ENCODE data around the gene CXCL17.
"Not testable (repeated sequence)": the region's sequence is repeated elsewhere in the genome, so short reads cannot be mapped to it uniquely, and the experiment has no call there.

The CXCL17 gene, protein sequence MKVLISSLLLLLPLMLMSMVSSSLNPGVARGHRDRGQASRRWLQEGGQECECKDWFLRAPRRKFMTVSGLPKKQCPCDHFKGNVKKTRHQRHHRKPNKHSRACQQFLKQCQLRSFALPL

DNA sequence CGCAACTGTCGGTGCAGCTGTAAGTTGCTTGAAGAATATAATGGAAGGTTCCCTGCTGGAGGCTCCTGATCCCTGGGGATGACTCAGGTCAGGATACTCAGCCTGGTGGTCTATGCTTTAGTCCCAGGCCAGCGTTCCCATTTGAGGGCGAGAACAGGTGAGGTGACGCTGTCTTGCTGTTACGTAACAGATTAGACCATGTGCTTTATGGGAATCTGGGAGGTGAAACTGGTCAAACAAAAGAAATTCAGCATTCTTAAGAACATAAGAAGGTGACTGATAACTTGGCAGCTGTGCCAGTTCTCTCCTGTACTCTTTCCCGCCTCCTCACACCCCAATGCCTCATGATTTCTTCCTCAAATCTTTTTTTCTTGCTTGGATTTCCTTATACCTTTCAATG lies at the start of gene CXCL17:
Gene CXCL17 (minus strand): TSS at position 114 of the 400 bp plus-strand sequence. CDS start 114 bp downstream, outside the sequence.
- DNase-seq = no peak

DNA sequence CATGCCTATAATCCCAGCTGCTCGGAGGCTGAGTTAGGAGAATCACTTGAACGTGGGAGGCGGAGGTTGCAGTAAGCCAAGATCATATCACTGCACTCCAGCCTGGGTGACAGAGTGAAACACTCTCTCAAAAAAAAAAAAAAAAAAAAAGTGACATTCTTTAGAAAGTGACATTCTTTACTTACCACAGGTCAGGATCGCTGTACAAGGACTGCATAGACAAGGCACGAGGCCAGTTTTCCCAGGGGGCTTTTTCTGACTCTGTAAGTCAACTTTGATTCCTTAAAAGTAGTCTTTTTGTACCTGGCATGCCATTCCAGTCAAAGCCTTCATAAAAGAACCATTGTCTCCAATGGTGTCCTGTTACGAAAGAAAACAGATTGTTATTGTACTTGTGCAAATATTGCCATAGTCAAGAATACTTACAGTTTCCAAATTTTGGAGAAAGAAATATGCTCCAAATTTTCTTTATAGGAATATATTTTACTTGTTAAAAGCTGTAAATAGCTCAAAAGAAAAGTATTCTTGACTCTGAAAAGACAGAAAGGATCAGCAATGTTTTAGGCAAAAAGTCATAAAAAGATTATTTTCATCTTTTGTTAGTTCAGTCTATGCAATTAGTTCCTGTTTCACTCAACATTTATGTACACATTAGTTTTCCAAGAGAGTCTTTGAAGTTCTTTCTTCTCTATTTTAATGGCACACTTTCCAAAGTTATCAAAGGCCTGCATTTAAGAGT lies 46.2 kb upstream of the CXCL17 start:
- DNase-seq = no peak

DNA sequence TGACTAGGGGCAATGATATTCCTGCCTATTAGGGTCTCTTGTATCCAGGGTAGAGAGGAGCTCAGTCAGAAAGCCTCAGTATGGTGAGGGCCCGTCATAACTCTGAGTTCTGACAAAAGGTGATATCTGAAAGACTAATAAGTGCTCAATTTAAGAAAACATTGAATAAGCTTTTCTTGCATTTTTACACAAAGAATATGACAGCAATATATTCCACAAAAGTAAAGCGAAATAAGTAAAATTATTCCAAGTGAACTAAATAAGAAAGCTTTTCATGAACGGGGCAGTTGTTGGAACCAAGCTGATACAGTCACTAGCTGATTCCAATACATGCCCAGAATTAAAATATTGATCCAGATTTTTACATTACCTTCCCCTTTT lies 45.0 kb upstream of the CXCL17 start:
- no peak for DNase-seq

DNA sequence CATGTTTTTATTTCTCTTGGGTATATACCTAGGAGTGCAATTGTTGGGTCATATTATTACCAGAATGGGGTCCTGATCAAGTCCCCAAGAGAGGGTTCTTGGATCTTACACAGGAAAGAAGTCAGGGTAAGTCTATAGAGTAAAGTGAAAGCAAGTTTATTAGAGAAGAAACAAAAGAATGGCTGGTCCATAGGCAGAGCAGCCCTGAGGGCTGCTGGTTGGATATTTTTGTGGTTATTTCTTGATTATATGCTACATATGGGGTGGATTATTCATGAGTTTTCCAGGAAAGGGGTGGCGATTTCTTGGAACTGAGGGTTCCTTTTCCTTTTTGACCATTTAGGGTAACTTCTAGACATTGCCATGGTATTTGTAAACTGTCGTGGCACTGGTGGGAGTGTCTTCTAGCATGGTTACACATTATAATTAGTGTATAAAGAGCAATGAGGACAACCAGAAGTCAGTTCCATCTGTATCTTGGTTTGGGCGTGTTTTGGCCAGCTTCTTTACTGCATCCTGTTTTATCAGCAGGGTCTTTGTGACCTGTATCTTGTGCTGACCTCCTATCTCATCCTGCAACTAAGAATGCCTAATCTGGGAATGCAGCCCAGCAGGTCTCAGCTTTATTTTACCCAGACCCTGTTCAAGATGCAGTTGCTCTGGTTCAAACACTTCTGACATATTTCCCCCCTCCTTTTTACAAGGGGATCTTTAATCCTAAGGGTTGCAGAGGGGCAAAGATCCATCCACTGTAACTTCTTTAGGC lies 44.5 kb upstream of the CXCL17 start:
- no peak for DNase-seq

DNA sequence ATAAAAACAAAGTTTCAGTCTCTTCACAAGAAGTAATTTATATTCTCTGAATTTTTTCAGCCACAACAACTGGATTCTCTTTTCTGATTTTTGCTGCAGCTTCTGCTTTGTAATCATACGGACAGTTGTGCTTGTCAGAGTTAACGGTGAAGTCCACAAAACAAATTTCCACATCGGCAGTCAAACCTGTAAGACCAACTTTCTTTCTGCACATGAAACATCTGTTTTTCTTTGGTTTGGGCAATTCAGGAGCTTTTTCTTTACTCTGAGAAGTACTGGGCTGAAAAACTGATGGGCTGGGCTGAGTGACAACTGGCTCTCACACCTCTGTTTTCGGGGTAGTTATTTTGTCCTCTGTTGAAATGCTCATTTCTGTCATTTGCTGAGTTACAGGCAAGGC lies 42.3 kb upstream of the CXCL17 start:
- not testable (repeated sequence) for DNase-seq

DNA sequence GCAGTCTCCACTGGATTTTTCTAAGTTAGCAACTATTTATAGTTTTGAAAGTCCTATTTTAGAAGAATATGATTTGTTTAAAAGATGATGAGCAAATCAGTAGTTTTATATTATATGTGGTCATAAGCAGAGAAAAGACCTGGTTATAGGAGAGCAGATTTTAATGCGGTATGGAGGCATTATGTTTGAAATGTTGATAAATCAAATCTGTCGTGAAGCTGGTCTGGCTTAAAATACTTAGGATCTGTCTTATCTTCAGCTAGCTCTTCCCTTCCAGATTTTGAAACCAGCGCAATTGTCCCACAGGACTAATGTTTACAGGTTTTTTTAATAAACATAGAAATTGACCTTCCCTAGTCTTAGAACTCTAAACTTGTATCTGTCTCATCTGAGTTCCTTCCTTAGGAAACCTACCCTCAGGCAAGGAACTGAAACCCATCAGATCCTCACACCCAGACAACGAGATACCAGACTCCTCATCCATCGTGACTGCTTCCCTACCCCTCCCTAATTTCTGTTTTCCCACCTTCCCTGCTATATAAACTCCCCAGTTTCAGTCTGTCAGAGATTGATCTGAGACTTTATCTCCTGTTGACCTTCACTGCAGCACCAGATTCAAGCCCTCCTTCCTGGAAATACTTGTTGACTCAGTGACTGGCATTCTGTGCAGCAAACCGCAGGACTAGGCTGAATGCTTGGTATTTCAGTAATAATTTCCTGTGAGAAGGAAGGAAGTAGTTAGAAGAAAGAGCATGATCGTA lies 37.8 kb upstream of the CXCL17 start:
- peak; percentile 28 for DNase-seq

DNA sequence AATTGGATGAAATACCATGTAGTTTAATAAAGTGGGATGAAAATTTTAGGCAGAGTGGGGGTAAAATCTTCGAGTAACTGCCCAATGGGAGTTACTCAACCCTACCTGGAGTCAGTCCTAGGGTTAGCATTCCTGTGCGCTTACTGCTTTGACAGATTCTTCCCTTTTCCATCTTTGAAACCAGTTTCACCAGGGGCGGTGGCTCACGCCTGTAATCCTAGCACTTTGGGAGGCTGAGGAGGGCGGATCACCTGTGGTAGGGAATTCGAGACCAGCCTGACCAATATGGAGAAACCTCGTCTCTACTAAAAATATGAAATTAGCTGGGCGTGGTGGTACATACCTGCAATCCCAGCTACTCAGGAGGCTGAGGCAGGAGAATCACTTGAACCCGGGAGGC lies 37.0 kb upstream of the CXCL17 start:
- DNase-seq = no peak

DNA sequence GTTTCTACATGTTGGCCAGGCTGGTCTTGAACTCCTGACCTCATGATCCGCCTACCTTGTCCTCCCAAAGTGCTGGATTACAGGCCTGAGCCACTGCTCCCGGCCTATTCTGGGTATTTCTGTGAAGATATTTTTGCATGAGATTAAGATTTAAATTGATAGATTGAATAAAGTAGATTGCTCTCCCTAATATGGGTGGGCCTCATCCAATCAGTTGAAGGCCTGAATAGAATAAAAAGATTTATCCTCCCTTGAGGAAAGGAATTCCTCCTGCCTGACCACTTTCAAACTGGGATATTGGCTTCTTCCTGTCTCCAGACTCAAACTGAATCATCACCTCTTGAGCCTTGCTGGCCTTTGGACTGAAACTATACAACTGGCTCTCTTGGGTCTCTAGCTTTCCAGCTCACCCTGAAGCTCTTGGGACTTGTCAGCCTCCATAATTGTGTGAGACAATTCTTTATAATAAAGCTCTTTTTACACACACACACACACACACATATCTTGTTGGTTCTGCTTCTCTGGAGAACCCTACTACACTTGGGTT lies 36.1 kb upstream of the CXCL17 start:
- DNase-seq = no peak

DNA sequence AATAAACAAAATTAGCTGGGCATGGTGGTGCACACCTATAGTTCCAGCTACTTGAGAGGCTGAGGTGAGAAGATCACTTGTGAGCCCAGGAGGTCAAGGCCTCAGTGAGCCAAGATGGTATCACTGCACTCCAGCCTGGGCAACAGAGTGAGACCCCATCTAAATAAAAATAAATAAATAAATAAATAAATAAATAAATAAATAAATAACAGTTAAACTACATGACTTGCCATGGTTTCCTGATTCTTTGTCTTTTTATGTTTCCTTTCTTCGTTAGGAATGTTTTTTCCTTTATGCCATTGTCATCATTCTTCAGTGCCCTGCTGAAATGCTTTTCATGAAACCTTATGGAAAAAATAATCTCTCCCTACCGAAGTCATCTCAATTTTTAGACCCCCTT lies 35.2 kb upstream of the CXCL17 start:
- DNase-seq = no peak

DNA sequence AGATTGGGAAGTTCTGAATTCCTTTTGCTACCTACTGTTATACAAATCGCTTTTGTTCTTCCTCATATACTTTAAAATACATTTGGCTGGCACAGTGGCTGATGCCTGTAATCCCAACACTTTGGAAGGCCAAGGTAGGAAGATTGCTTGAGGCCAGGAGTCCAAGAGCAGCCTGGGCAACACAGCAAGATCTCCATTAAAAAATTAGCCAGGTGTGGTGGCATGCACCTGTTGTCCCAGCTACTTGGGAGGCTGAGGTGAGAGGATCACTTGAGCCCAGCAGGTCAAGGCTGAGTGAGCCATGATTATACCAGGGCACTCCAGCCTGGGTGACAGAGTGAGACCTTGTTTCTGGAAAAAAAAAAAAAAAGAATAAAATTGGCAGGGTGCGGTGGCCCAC lies 34.4 kb upstream of the CXCL17 start:
- no peak for DNase-seq

DNA sequence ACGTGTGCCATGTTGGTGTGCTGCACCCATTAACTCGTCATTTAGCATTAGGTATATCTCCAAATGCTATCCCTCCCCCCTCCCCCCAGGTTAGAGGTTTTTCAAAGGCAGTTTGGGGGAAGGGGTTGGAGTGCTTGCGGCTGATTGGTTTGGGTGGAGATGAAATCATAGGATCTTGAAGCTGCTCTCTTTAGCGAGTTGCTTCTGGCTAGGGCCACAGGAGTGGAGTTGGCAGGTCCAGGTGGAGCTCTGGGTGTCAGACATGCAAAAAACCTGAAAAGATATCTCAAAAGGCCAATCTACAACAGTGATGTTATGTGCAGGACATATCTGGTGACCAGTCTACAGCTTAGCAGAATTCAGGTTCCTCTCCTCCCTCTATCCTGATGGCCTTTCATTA lies 32.6 kb upstream of the CXCL17 start:
- DNase-seq = no peak

DNA sequence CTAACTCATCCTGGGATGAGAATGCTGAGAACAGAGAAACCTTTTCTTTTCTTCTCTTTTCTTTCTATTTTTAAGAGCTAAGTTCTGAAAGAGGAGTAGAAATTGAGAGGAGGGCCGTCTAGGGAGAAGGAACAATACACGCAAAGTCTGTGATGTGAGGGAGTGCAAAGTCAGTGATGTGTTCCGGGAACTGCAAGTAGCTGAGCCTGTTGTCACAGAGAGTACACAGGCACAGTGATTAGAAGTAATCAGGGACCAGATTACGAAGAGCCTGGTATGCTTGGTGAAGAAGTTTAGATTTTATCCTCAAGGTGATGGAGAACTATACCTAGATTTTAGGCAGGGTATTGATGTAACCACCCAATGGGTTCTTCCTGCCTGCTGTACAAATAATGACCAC lies 32.0 kb upstream of the CXCL17 start:
- no peak for DNase-seq

DNA sequence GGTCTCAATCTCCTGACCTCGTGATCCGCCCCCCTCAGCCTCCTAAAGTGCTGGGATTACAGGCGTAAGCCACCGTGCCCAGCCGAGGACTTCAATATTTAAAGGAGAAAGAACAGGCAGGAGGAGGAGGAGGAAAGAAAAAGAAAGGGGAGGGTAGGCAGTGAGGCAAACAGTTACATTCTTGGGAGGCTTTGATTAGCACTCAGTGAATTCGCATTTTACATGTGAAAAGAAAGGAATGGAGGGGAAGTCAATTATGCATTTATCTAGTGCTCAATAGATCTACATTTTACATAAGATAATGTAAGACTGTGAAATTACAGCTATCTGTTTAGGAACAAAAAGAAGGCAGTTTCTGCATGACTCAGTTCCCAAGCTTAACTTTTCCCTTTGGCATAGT lies 30.9 kb upstream of the CXCL17 start:
- DNase-seq = no peak

DNA sequence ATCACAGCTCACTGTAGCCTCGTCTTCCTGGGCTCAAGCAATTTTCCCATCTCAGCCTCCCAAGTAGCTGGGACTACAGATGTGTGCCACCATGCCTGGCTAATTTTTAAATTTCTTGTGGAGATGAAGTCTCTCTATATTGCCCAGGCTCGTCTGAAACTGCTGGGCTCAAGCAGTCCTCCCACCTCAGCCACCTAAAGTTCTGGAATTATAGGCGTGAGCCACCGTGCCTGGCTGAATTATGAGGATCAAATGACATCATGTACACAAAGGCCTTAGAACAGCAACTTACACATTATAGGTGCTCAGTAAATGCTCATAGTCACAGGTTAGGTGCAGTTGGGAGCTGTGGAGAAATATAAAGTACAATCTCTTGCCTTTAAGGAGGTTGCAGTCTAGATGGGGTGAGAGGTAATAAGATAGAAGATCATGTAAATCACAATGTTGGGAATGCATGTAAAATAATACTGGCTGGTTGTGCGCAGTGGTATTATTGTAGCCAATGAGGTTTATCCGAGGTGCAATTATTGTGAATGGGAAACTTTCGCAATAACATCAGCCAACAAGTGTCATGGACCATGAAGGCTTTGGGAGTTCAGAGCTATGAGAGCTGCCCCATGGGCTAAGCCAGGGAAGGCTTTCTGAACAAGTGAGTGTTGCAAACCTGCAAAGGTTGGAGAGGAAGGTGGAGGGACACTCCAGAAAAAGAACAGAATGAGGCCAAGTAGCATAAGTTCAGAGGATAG lies 29.8 kb upstream of the CXCL17 start:
- DNase-seq = no peak

DNA sequence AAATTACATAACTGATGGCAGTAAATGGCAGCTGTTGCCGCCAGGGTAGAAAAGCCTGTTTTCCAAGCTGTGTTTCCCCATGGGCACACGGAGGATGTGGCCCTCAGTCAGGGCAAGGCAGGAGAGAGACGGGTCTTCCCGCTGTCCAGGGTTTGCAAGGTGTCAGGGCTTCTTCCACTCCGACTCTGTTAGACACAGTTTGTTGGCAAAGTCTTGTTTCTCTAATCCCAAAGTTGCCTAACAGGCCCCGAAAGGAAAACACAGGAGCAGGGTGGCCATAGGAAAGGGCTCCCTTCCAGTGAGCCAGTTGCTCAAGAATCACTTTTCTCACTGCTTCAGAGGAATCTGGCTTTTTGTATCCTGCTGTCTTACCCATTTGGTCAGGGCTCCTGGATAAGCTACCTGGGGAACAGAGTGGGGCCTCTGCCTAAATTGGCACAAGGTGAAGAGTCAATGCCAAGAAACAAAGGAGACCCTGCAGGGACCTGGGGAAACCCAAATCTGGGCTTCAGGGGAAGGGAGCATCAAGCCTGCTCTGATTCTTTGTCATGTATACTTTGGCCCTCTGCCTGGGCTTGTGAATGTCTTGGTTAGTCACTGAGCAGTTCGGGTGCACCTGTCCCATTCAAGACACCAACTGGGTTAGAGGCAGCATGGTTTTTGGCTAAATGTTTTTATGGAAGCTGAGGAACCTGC lies 29.0 kb upstream of the CXCL17 start:
- DNase-seq = no peak

DNA sequence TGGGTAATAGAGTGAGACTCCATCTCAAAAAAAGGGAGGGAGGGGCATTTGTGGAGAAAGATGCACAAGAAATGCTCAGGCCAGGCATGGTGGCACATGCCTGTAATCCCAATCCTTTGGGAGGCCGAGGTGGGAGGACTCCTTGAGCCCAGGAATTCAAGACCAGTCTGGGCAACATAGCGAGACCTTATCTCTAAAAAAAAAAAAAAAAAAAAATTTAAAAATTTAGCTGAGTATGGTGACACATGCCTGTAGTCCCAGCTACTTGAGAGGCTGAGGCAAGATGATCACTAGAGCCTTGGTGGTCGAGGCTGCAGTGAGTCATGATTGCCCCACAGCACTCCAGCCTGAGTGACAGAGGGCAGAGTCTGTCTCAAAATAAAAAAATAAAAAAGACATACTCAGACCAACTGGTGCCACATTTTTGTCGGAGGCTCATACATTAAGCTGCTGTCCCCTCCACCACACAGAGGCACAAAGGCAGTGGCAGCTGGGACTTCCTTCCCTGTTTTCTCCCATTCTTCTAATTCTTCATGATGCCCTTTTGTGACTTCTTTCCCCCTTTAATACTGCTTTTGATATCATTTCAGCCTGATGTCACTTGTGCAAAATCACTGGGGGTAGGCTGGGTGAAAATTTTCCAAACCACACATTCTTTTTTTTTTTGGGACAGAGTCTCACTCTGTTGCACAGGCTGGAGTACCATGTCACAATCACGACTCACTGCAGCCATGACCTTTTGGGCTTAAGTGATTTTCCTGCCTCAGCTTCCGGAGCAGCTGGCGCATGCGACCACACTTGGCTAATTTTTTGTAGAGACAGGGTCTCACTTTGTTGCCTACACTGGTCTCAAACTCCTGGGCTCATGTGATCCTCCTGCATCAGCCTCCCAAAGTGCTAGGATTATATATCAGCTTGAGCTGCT lies 26.8 kb upstream of the CXCL17 start:
- no peak for DNase-seq

DNA sequence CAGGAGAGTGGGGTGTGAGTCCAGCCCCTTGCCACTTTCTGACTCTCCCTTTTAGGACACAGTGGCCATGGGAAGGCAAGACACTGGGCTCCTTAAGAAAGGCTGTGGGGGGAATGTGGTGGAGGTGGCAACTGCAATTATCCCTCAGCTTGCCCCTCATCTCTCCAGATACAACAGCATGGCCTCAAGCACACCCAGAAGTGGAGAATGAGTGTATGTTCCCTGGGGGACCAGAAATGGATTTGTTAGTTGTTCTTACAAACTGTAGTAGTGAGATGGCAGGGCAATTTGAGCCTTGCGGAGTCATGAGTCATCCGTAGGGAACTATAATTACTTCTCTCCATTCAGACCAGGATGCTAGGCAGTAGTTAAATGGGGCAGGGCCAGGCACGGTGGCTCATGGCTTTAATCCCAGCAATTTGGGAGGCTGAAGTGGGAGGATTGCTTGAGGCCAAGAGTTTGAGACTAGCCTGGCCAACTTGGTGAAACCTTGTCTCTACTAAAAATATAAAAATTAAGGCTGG lies 25.6 kb upstream of the CXCL17 start:
- DNase-seq = no peak

DNA sequence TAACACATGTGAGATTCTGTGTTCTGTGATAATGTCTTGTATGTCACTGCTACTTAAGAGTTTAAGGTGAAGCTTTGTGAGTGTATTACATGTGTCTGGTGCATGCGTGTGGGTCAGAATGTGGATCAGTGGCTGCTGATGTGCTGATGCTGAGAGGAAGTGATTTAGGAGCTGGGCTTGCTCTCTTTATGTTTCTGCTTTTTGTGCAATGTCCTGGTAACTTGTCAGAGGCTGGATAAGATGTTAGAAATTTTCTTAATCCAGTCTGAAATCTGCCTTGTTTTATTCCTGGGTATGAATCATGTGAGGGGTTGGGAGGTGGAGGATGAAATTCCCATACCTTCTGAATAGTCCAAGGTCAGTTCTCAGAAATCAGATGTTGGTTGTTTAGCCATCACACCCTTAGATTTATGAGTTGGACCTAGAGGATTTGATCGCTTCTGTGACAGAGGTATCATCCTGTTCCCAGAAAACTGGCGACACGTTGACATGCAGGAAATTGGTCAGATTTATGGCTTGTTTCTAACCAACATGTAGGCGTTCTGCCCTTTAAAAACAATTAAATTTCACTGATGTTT lies 24.5 kb upstream of the CXCL17 start:
- no peak for DNase-seq

DNA sequence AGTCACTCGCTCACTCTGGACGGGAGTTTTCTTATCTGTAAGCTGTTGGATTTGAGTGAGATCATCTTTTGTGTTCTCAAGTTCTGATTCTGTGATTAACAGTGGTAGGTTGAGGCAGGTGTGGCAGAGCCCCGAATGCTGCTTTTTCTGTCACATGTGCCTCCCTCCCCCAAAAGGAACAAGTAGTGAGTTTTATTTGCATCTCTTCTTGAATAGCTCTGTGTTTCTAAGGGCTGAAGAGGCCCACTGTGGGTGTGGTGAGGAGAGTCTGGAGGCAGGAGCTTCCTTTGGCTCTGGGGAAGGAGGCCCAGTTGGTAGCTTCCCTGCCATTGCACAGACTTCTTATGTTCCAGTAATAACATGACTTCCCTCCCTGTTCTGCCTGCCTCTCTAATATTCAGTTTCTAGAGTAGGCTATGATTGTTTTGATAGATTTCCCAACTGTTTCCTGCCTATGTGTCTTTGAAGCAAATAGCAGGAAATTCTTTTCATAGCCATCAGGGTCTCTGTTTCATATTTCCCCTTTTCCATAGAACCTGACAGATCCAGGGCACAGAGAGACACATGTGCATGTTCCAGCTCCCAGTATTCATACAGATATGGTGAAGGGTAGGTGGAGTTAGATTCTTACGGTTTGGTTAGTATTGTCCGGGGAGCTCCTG lies 23.9 kb upstream of the CXCL17 start:
- no peak for DNase-seq

Measured in DMS153 (cell line).